ENCODE results near the gene GOLGA3. TPM values are rescaled to one million over a fixed set of nuclear protein-coding genes. Genes with fewer than 3 reads are reported as not detected.

The GOLGA3 gene
- total RNA-seq, 2 donors from 2014 or later, result 70.3 to 96.5 TPM

- no peak for DNase-seq
- no peaks in the 10 kb centered on the region for H3K9me3 ChIP-seq
- H3K4me1 ChIP-seq, result no peaks in the 10 kb centered on the region
- TF ChIP-seq, protein P1, sequence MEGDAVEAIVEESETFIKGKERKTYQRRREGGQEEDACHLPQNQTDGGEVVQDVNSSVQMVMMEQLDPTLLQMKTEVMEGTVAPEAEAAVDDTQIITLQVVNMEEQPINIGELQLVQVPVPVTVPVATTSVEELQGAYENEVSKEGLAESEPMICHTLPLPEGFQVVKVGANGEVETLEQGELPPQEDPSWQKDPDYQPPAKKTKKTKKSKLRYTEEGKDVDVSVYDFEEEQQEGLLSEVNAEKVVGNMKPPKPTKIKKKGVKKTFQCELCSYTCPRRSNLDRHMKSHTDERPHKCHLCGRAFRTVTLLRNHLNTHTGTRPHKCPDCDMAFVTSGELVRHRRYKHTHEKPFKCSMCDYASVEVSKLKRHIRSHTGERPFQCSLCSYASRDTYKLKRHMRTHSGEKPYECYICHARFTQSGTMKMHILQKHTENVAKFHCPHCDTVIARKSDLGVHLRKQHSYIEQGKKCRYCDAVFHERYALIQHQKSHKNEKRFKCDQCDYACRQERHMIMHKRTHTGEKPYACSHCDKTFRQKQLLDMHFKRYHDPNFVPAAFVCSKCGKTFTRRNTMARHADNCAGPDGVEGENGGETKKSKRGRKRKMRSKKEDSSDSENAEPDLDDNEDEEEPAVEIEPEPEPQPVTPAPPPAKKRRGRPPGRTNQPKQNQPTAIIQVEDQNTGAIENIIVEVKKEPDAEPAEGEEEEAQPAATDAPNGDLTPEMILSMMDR (IDR thresholded peaks at IDR 0.05), result no peak
- peaks cover 10% of the 10 kb centered on the region for H3K36me3 ChIP-seq
- intact Hi-C loops (cut with DNase I), result no loop called here
- H3K4me3 ChIP-seq, result no peak overlapping the region
- H3K27ac ChIP-seq, result no peak overlapping the region
- H3K27me3 ChIP-seq, result no peaks in the 10 kb centered on the region
- no peak overlapping the region for H3K9ac ChIP-seq (ENCODE audit: low read depth in 2 of 2, low read length in 2 of 2)
Measured at GRCh38 chr12:132720606-132721345, 107.9 kb downstream of the GOLGA3 start.

GRCh38 chr12:132719954-132720324 is 108.7 kb downstream of the GOLGA3 start:
- Histone ChIP-seq H3K9me3 (no peaks in the 10 kb centered on the region), H3K4me3 (no peak overlapping the region), H3K27ac (no peak overlapping the region), H3K36me3 (peaks cover 10% of the 10 kb centered on the region), H3K27me3 (no peaks in the 10 kb centered on the region), H3K9ac (ENCODE audit: low read depth in 2 of 2, low read length in 2 of 2) (no peak overlapping the region), H3K4me1 (no peaks in the 10 kb centered on the region)
- DNase-seq, result no peak
- intact Hi-C loops (cut with DNase I), result no loop called here
- TF ChIP-seq, protein P1 (IDR thresholded peaks at IDR 0.05), result no peak

DNA sequence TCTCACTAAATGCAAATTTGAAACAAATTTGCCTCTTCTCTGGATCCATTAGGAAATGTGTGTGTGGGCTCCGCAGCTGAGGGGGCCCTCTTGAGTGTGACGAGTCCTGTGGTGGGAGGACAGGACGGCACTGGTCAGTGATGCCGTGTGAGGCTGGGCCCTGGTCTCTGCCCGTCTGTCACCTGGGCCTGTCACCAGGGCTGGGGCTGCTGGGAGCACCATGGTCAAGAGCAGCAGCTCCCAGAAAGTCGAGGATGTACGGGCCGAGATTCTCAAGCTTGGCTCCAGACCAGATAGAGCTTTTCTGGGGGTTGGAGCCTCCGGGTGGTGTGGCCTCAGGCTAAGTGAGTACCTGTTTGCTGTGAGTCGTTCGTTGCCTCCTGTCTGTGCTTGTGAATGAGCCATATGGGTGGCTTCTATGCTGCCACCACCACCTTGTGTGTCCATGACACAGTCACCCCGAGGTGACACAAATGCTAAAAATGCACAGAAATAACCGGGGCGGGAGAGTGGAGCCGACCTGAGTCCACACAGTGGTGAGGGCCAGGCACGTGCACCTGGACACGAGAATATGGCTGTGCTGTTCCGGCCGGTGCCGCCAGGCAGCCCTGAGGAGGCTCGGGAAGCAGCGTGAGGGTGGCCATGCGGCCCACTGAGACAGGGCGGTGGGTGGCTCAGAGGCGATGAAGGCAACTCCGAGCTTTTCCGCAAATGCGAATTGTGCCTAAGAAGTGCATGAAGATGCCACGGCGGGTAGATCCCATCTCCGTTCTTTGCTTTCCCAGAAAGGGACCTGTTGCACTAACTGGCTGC is 109.3 kb downstream of the GOLGA3 start:
- TF ChIP-seq, protein P1 (IDR thresholded peaks at IDR 0.05), result no peak
- no peak overlapping the region for H3K4me3 ChIP-seq
- intact Hi-C loops (cut with DNase I), result no loop called here
- H3K9ac ChIP-seq (ENCODE audit: low read depth in 2 of 2, low read length in 2 of 2), result no peak overlapping the region
- H3K36me3 ChIP-seq, result peaks cover 10% of the 10 kb centered on the region
- H3K27ac ChIP-seq, result no peak overlapping the region
- DNase-seq, result no peak
- H3K4me1 ChIP-seq, result no peaks in the 10 kb centered on the region
- no peaks in the 10 kb centered on the region for H3K27me3 ChIP-seq
- H3K9me3 ChIP-seq, result no peaks in the 10 kb centered on the region

Other genes starting within 250 kb of the GOLGA3 start
- under 1 TPM in 1 of 2 donors, not detected in 1; 0.47 TPM for gene LRCOL1, start 218.3 kb downstream of the GOLGA3 start, total RNA-seq
- under 1 TPM in 1 of 2 donors, not detected in 1; 0.24 TPM for gene P2RX2, start 210.1 kb downstream of the GOLGA3 start, total RNA-seq
- 10 to 100 TPM; 34.5 to 96.1 TPM for gene POLE, start 141.5 kb downstream of the GOLGA3 start, total RNA-seq
- gene PXMP2, start 141.3 kb downstream of the GOLGA3 start, total RNA-seq, result 10 to 100 TPM; 64.1 to 82.7 TPM
- gene PGAM5, start 118.0 kb downstream of the GOLGA3 start, total RNA-seq, result 10 to 100 TPM; 33.3 to 85.6 TPM
- 10 to 100 TPM; 33.7 to 41.8 TPM for gene ANKLE2, start 67.0 kb downstream of the GOLGA3 start, total RNA-seq
- gene CHFR, start 58.7 kb upstream of the GOLGA3 start, total RNA-seq, result 10 to 100 TPM; 37.8 to 41.4 TPM
- 1 to 10 TPM; 7.5 to 8.3 TPM for gene ZNF605, start 127.4 kb upstream of the GOLGA3 start, total RNA-seq
- 1 to 10 TPM; 6.7 to 7.2 TPM for gene ZNF26, start 157.5 kb upstream of the GOLGA3 start, total RNA-seq
- gene ZNF84, start 208.6 kb upstream of the GOLGA3 start, total RNA-seq, result 10 to 100 TPM in 1 of 2 donors, 1 to 10 TPM in 1; 8.7 to 15.7 TPM